ENCODE results near the gene LHX3.

- TF ChIP-seq, protein P1, sequence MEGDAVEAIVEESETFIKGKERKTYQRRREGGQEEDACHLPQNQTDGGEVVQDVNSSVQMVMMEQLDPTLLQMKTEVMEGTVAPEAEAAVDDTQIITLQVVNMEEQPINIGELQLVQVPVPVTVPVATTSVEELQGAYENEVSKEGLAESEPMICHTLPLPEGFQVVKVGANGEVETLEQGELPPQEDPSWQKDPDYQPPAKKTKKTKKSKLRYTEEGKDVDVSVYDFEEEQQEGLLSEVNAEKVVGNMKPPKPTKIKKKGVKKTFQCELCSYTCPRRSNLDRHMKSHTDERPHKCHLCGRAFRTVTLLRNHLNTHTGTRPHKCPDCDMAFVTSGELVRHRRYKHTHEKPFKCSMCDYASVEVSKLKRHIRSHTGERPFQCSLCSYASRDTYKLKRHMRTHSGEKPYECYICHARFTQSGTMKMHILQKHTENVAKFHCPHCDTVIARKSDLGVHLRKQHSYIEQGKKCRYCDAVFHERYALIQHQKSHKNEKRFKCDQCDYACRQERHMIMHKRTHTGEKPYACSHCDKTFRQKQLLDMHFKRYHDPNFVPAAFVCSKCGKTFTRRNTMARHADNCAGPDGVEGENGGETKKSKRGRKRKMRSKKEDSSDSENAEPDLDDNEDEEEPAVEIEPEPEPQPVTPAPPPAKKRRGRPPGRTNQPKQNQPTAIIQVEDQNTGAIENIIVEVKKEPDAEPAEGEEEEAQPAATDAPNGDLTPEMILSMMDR (IDR thresholded peaks at IDR 0.05; ENCODE audit: low read length) = no peak
- TF ChIP-seq EZH2 (optimal IDR thresholded peaks at IDR 0.05; ENCODE audit: low read depth, low read length) (no peak), EZH2phosphoT487 (IDR thresholded peaks at IDR 0.05; ENCODE audit: low read length) (no peak)
Measured at GRCh38 chr9:136191099-136191959, 13.6 kb downstream of the LHX3 start.
